Common myeloid progenitor, CD34-positive (primary cell): ENCODE data around the gene DOK4.

Experiments
- CTCF ChIA-PET: fragments of 350-600 bp; sonication (Branson Sonifier 250); formaldehyde crosslinking; loops from one replicate; lab custom pipeline; 2021; ENCODE audit warnings: antibody characterized with exemption; lab: Charles Lee
- POLR2A ChIA-PET: fragments of 350-600 bp; sonication (Branson Sonifier 250); formaldehyde crosslinking; loops from one replicate; lab custom pipeline; 2021; ENCODE audit warnings: antibody characterized with exemption; lab: Charles Lee
- DNase-seq, 3 donors: peaks; one replicate each; pipeline versions ENCODE4 v3.0.0 to v3.0.0-alpha.2; 2013
- H3K27ac ChIP-seq, 2 experiments: 1 replicate in 1 of 2; 2 replicates in 1 of 2; pipeline ENCODE4 v1.7.0; 2013; ENCODE audit warnings: inconsistent platforms in 2 of 2, low read length in 2 of 2, mild to moderate bottlenecking in 2 of 2, low read depth in 1 of 2, moderate library complexity in 1 of 2; ENCODE audit not compliant: severe bottlenecking in 2 of 2, insufficient read depth in 1 of 2, poor library complexity in 1 of 2
- H3K27me3 ChIP-seq, 5 experiments: replicated peaks in 2 of 5; 1 replicate in 3 of 5; 2 replicates in 2 of 5; pipeline versions ENCODE4 v1.6.1 to v1.7.0; 2013; ENCODE audit warnings: low read length in 4 of 5, mild to moderate bottlenecking in 2 of 5, moderate library complexity in 2 of 5, inconsistent platforms in 1 of 5; ENCODE audit not compliant: insufficient read depth in 5 of 5, control insufficient read depth in 4 of 5
- H3K36me3 ChIP-seq, 4 experiments: 1 replicate in 2 of 4; 2 replicates in 2 of 4; pipeline versions ENCODE4 v1.6.1 to v1.7.0; 2013; ENCODE audit warnings: low read length in 3 of 4, control low read depth in 1 of 4, mild to moderate bottlenecking in 1 of 4; ENCODE audit not compliant: control insufficient read depth in 4 of 4, insufficient read depth in 4 of 4
- H3K4me1 ChIP-seq, 4 experiments: 1 replicate in 3 of 4; 2 replicates in 1 of 4; pipeline versions ENCODE4 v1.6.1 to v1.7.1; 2013; ENCODE audit warnings: low read length in 3 of 4, mild to moderate bottlenecking in 3 of 4, control low read depth in 1 of 4, inconsistent platforms in 1 of 4, moderate library complexity in 1 of 4; ENCODE audit not compliant: control insufficient read depth in 4 of 4, insufficient read depth in 4 of 4; ENCODE audit errors: control extremely low read depth in 1 of 4
- H3K4me3 ChIP-seq, 7 experiments: 1 replicate in 4 of 7; 2 replicates in 3 of 7; pipeline versions ENCODE4 v1.5.1 to v1.7.0; 2013; ENCODE audit warnings: mild to moderate bottlenecking in 7 of 7, low read length in 6 of 7, moderate library complexity in 6 of 7, inconsistent platforms in 2 of 7, low read depth in 2 of 7, control low read depth in 1 of 7; ENCODE audit not compliant: insufficient read depth in 4 of 7, control insufficient read depth in 1 of 7; ENCODE audit errors: extremely low read depth in 1 of 7
- H3K9me3 ChIP-seq, 5 experiments: 1 replicate in 4 of 5; 2 replicates in 1 of 5; pipeline versions ENCODE4 v1.6.1 to v1.7.1; 2013; ENCODE audit warnings: low read length in 4 of 5, mild to moderate bottlenecking in 2 of 5, inconsistent platforms in 1 of 5, low read depth in 1 of 5, moderate library complexity in 1 of 5; ENCODE audit not compliant: control insufficient read depth in 4 of 5, insufficient read depth in 2 of 5; ENCODE audit errors: control extremely low read depth in 1 of 5
- WGBS: methylation state at CpG from one replicate; pipeline ENCODE4 v1.1.5; 2013; ENCODE audit not compliant: insufficient coverage; 5-methylcytosine and 5-hydroxymethylcytosine counted together

Gene DOK4

DNA sequence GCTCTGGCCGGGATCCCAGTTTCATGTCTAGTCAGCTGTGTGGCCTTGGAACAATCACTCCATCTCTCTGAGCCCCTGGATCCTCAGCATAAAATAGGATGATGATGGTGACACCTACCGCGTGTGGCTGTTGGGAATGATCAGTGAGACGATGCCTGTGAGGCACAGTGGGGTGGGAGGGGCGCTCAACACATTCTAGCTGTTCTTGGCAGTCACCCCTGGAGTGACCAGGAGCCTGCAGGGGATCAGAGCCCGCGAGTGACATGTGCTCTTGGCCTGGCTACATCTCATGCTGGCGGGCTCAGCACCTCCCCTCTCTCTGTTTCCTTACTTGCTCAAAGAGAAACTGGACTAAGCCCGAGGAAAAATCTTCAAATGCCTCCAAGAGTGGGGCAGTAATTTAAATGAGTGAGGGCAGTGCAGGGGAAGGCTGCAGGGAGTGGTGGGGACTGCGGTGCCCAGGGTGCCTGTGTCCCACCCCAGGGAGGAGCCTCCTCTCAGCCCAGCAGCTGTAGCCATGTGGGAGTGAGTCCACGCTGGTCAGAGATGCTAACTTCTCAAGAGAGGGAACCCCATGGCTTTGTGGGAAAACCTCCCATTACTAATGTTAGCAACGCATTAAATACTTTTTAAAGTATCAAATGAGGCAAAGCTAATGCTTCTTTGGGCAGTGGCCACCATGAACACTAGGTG is 23.1 kb upstream of the DOK4 start:
- POLR2A ChIA-PET: no interaction called here
- no peaks in the 10 kb centered on the region for H3K9me3 ChIP-seq
- CTCF ChIA-PET: interaction anchor here (1.0 to 2.7 kb wide), 3 partner anchors 9 to 53 kb away, joined by 3 to 11 read pairs (median 5); no protein-coding TSS in a partner anchor
- no peaks in the 10 kb centered on the region for H3K4me1 ChIP-seq
- DNase-seq: no peak
- no peak overlapping the region for H3K27ac ChIP-seq
- no peaks in the 10 kb centered on the region for H3K27me3 ChIP-seq
- WGBS: 95% methylated on average over 11 of the region's 12 CpGs
- peaks cover 2 to 19% (median 9%) of the 10 kb centered on the region in 4 experiments for H3K36me3 ChIP-seq
- H3K4me3 ChIP-seq: no peak overlapping the region

DNA sequence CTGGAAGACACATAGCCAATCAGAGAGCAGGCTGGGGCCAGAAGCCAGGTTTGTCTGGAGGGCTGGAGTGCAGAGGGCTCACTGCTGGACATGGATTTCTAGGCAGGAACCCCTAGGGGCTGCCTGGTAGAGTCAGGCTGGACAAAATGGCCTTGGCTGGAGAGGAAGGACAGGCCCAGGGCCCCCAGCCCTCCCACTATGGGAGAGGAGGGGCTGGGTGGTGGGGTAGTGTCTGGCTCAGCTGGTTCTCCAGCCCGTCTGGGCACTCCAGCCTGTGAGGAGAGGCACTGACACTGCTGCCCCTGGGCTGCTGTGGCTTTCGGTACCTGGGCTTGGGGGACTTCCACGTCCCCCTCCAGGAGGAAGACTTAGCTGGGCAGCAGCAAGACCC is 21.7 kb upstream of the DOK4 start:
- POLR2A ChIA-PET: no interaction called here
- no peaks in the 10 kb centered on the region for H3K9me3 ChIP-seq
- no peak overlapping the region for H3K27ac ChIP-seq
- H3K27me3 ChIP-seq: no peaks in the 10 kb centered on the region
- peaks cover 2 to 8% (median 3%) of the 10 kb centered on the region in 4 experiments for H3K36me3 ChIP-seq
- H3K4me1 ChIP-seq: no peaks in the 10 kb centered on the region
- H3K4me3 ChIP-seq: no peak overlapping the region
- WGBS: no CpG with 5 or more reads among the region's 3 CpGs
- no peak for DNase-seq
- CTCF ChIA-PET: interaction anchor here (1.0 to 2.1 kb wide), 5 partner anchors 9 to 134 kb away, joined by 3 to 9 read pairs (median 5); partner anchors contain the start of gene DOK4

DNA sequence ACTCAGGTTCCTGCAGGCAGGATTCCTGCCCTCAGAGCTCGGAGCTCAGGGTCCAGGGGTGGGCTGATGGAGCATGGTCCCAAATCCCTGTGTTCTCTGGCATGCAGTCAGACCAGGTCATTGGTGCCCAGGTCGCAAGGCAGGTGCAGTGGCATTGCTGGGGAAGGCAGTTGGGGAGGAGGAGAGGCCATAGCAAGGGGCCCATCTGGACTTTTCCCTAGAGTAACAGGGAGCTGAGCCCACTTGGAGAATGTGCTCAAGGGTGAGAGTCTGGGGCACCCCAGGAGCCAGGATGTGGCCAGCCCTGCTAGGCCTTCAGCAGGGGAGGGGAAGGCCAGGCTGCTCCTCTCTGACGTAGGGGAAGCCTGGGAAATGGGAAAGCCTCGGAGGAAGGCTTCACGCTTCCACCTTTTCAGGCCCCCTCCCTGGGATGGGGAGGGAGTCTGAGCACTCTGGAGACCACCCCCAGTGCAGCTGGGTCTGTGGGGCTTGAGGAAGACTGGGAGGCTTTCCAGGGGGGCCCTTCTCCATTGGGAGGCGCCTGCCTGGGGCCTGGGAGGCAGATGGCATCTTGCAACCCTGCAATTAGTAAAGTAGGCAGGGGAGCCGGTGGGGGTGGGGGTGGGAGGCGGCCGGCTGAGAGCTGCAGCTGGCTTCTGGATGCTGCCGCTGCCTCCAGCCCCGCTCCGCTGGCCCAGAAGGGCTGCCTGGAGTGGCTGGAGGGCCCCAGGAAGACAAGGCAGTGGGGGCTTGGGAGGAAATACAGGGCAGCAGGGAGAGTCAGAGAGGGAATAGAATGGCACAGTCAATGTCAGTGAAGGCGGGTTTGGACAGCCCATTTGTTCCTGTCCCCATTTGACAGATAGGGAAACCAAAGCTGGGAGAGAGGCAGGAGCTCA is 21.1 kb upstream of the DOK4 start:
- 99% methylated on average over 10 of the region's 13 CpGs for WGBS
- H3K27me3 ChIP-seq: no peaks in the 10 kb centered on the region
- H3K4me1 ChIP-seq: no peaks in the 10 kb centered on the region
- no peaks in the 10 kb centered on the region for H3K9me3 ChIP-seq
- peaks cover 0 to 5% (median 0%) of the 10 kb centered on the region in 4 experiments for H3K36me3 ChIP-seq
- no peak overlapping the region for H3K27ac ChIP-seq
- DNase-seq: no peak
- no peak overlapping the region for H3K4me3 ChIP-seq
- CTCF ChIA-PET: interaction anchor here (0.5 to 2.1 kb wide), 6 partner anchors 9 to 1154 kb away, joined by 3 to 9 read pairs (median 4); partner anchors contain the start of gene DOK4
- POLR2A ChIA-PET: no interaction called here

DNA sequence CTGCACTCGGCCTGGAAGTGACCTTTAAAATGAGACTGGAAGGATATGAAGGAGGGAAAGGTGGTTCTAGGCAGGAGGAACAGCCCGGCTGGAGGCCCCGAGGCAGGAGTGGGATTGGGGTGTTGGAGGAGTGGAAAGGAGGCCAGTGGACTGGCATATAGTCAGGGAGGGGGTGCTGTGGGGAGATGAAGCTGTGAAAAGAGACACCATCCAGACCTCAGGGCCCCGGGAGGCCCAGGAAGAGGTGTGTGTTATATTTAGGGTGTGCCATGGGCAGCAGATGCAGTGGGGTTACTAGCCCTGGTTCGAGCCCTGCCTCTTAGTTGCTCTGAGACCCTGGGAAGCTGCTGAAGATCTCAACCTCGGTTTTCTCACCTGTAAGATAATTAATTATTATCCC is 18.9 kb upstream of the DOK4 start:
- Histone ChIP-seq H3K27ac (no peak overlapping the region), H3K4me3 (no peak overlapping the region), H3K36me3 (no peaks in the 10 kb centered on the region), H3K27me3 (no peaks in the 10 kb centered on the region), H3K9me3 (no peaks in the 10 kb centered on the region), H3K4me1 (peaks cover 0 to 15% (median 6%) of the 10 kb centered on the region in 4 experiments)
- WGBS: 90% methylated on average over 5 of the region's 6 CpGs
- CTCF ChIA-PET: interaction anchor here (0.8 to 2.5 kb wide), 3 partner anchors 13 to 27 kb away, joined by 3 to 8 read pairs (median 3); no protein-coding TSS in a partner anchor
- POLR2A ChIA-PET: no interaction called here
- no peak for DNase-seq

DNA sequence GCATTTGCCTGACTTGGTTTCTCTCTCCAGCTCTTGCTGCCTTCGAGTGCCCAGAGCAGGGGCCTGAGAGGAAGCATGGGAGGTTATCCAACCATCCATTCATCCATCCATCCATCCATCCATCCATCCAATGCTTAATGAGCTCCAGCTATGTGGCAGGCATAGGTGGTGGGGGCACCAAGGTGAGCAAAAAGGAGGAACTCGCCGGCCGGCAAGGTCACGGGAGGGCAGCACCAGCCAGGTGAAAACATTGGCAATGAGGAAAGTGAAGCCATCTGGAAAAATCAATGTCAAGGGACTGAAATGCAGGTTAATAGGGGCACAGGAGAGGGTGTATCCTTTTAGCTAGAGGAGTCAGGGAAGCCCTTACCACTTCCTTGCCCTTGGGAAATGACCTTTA is 18.2 kb upstream of the DOK4 start:
- Histone ChIP-seq H3K9me3 (no peaks in the 10 kb centered on the region), H3K4me1 (peaks cover 0 to 20% (median 7%) of the 10 kb centered on the region in 4 experiments), H3K4me3 (no peak overlapping the region), H3K27ac (no peak overlapping the region), H3K36me3 (no peaks in the 10 kb centered on the region), H3K27me3 (no peaks in the 10 kb centered on the region)
- CTCF ChIA-PET: interaction anchor here (1.2 to 2.5 kb wide), 3 partner anchors 13 to 30 kb away, joined by 3 to 8 read pairs (median 3); no protein-coding TSS in a partner anchor
- POLR2A ChIA-PET: no interaction called here
- no peak for DNase-seq
- WGBS: 94% methylated on average over 4 of the region's 5 CpGs

DNA sequence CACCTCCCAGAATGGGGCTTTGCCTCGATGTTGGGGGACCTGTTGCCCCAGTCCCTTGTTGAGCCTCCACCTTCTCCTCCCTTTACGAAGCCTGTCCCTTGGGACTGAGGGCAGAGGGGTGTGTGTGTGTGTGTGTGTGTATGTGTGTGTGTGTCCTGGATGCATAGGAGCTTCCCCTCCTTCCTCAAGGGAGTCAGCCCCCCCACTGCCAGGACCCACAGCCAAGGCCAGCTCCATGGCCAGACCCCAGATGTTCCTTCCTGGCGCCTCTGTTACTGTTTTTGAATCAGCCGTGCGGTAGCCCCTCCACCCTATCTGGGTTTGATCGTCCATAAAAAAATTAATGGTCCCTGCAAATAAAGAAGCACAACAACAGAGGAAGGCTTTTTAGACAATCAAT is 17.7 kb upstream of the DOK4 start:
- no peak for DNase-seq
- peaks cover 0 to 20% (median 7%) of the 10 kb centered on the region in 4 experiments for H3K4me1 ChIP-seq
- 100% methylated on average over 1 of the region's 6 CpGs for WGBS
- no peaks in the 10 kb centered on the region for H3K27me3 ChIP-seq
- H3K36me3 ChIP-seq: no peaks in the 10 kb centered on the region
- POLR2A ChIA-PET: no interaction called here
- no peak overlapping the region for H3K27ac ChIP-seq
- H3K4me3 ChIP-seq: no peak overlapping the region
- no peaks in the 10 kb centered on the region for H3K9me3 ChIP-seq
- CTCF ChIA-PET: interaction anchor here (1.0 to 2.5 kb wide), 4 partner anchors 14 to 203 kb away, joined by 3 to 8 read pairs (median 3); no protein-coding TSS in a partner anchor
